GM23338 (cell line): ENCODE results near the gene HTR3E. TPM values are rescaled to one million over a fixed set of nuclear protein-coding genes. Genes with fewer than 3 reads are reported as not detected.
"Not testable (repeated sequence)": the region's sequence is repeated elsewhere in the genome, so short reads cannot be mapped to it uniquely, and the experiment has no call there.

Experiments
- ATAC-seq: fragments of 200-7000 bp; cut with Tn5 transposase; 3 replicates; pipeline ENCODE4 v1.9.1; 2020
- DNase-seq: peaks from one replicate; pipeline ENCODE4 v3.0.0-alpha.2; 2015; ENCODE audit warnings: low spot score
- H2AFZ ChIP-seq: fragments of 200-600 bp; sonication (generic); 2 replicates; pipeline ENCODE4 v1.8.0; 2016; ENCODE audit warnings: antibody characterized with exemption, mild to moderate bottlenecking, moderate library complexity
- H3F3A ChIP-seq: fragments of 200-600 bp; sonication (generic); replicated peaks from 2 replicates; pipeline ENCODE4 v1.8.0; 2017; ENCODE audit warnings: antibody characterized with exemption, mixed run types, low read depth
- H3K27ac ChIP-seq: fragments of 200-600 bp; sonication (generic); 2 replicates; pipeline ENCODE4 v1.6.1; 2016; ENCODE audit warnings: low read depth
- H3K27me3 ChIP-seq: fragments of 200-600 bp; sonication (generic); 2 replicates; pipeline ENCODE4 v1.8.0; 2016; ENCODE audit warnings: mild to moderate bottlenecking, mixed run types, moderate library complexity; ENCODE audit not compliant: insufficient read depth
- H3K36me3 ChIP-seq: fragments of 200-600 bp; sonication (generic); 2 replicates; pipeline ENCODE4 v1.8.0; 2016; ENCODE audit warnings: mild to moderate bottlenecking; ENCODE audit not compliant: insufficient read depth
- H3K4me1 ChIP-seq: fragments of 200-600 bp; sonication (generic); 2 replicates; pipeline ENCODE4 v1.8.0; 2016; ENCODE audit warnings: mild to moderate bottlenecking, moderate library complexity; ENCODE audit not compliant: insufficient read depth
- H3K4me2 ChIP-seq: fragments of 200-600 bp; sonication (generic); 2 replicates; pipeline ENCODE4 v1.7.1; 2017; ENCODE audit warnings: mixed run types
- H3K4me3 ChIP-seq: fragments of 200-600 bp; sonication (generic); 2 replicates; pipeline ENCODE4 v1.6.1; 2016; ENCODE audit warnings: mixed run types
- H3K79me2 ChIP-seq: fragments of 200-600 bp; sonication (generic); replicated peaks from 2 replicates; pipeline ENCODE4 v1.8.0; 2017; ENCODE audit warnings: mild to moderate bottlenecking; ENCODE audit not compliant: insufficient read depth
- H3K9me2 ChIP-seq: fragments of 200-600 bp; sonication (generic); 2 replicates; pipeline ENCODE4 v1.8.0; 2017; ENCODE audit not compliant: insufficient read depth
- H4K20me1 ChIP-seq: fragments of 200-600 bp; sonication (generic); replicated peaks from 2 replicates; pipeline ENCODE4 v1.8.0; 2017; ENCODE audit warnings: mild to moderate bottlenecking; ENCODE audit not compliant: insufficient read depth
- H3K27ac Mint-ChIP-seq: 2 replicates; pipeline ENCODE4 v1.8.0; 2020; ENCODE audit warnings: inconsistent platforms, mild to moderate bottlenecking, moderate library complexity, mixed read lengths
- H3K27me3 Mint-ChIP-seq: 3 replicates; pipeline ENCODE4 v1.8.0; 2022; ENCODE audit warnings: low read depth, mild to moderate bottlenecking, moderate library complexity, mixed read lengths, inconsistent platforms; ENCODE audit not compliant: insufficient read depth, poor library complexity
- H3K36me3 Mint-ChIP-seq: 3 replicates; pipeline ENCODE4 v1.8.0; 2021; ENCODE audit warnings: low read depth, mild to moderate bottlenecking, inconsistent platforms, moderate library complexity, mixed read lengths
- H3K4me1 Mint-ChIP-seq: 3 replicates; pipeline ENCODE4 v1.8.0; 2020; ENCODE audit warnings: mild to moderate bottlenecking, inconsistent platforms, mixed read lengths
- H3K4me3 Mint-ChIP-seq: 3 replicates; pipeline ENCODE4 v1.8.0; 2021; ENCODE audit warnings: moderate library complexity, mild to moderate bottlenecking, inconsistent platforms, mixed read lengths
- H3K9me3 Mint-ChIP-seq: 3 replicates; pipeline ENCODE4 v1.8.0; 2020; ENCODE audit warnings: moderate library complexity, mild to moderate bottlenecking, inconsistent platforms, mixed read lengths
- CTCF ChIP-seq, 2 experiments: fragments of 200-600 bp in 1 of 2; sonication (generic) in 1 of 2; conservative IDR thresholded peaks; 2 replicates each; pipeline versions ENCODE4 v1.5.1 to v1.6.1; 2016 to 2017; ENCODE audit warnings: antibody characterized with exemption in 2 of 2, low read depth in 2 of 2, mild to moderate bottlenecking in 2 of 2, moderate library complexity in 1 of 2
- POLR2AphosphoS5 ChIP-seq: IDR thresholded peaks from 2 replicates; pipeline ENCODE4 v1.6.1; 2016; ENCODE audit warnings: antibody characterized with exemption, low read depth
- ZNF462 ChIP-seq: fragments of 250-450 bp; sonication (Bioruptor Pico); IDR thresholded peaks from 2 replicates; pipeline ENCODE4 v1.5.0; 2020; ENCODE audit warnings: mild to moderate bottlenecking, moderate library complexity
- polyA plus RNA-seq: library from polyadenylated mRNA; unstranded; fragments of >200 nt; fragmentation: Nextera tagmentation; extraction: Ambion mirVana; gene quantifications from 2 replicates; pipeline ENCODE4 v1.2.1, GENCODE V29; 2016
- total RNA-seq: library from RNA; depleted of rRNA; stranded (reverse); fragments of >200 nt; shearing (Covaris generic); gene quantifications from 2 replicates; pipeline ENCODE4 v1.2.3, GENCODE V29; 2014

HTR3E gene
- total and polyA plus RNA-seq, 2 experiments from 2014 or later: not detected

- not testable (repeated sequence) for H3F3A ChIP-seq, H2AFZ ChIP-seq, H3K4me1 ChIP-seq, H3K9me2 ChIP-seq, H3K27me3 Mint-ChIP-seq, H3K4me2 ChIP-seq, H3K9me3 Mint-ChIP-seq, H3K36me3 Mint-ChIP-seq, H3K79me2 ChIP-seq, H4K20me1 ChIP-seq, H3K4me3 ChIP-seq, H3K27ac ChIP-seq, H3K4me3 Mint-ChIP-seq, H3K36me3 ChIP-seq, H3K27me3 ChIP-seq
- TF ChIP-seq CTCF (conservative IDR thresholded peaks at IDR 0.05; ENCODE audit: low read depth in 2 of 2): peak; percentile 26 to 52; a peak in 2 of 4 replicates
- peak; percentile 53 for DNase-seq
- 0 out of 2 replicates have a peak overlapping the region, but pooled peaks have one; percentile 70 for H3K27ac Mint-ChIP-seq
- peak; percentile 81 for ATAC-seq
- H3K4me1 Mint-ChIP-seq: peaks cover 11% of the 10 kb centered on the region; the same call in 2 of the 3 replicates
Observed at GRCh38 chr3:184149770-184150169, 52.9 kb downstream of the HTR3E start.

GRCh38 chr3:184154885-184155643, 58.2 kb downstream of the HTR3E start, which contains the start of gene DVL3:
TSS of gene DVL3 (plus strand) at chr3:184155377. CDS start at chr3:184155636, 259 bp downstream.
- H3K9me2 ChIP-seq: no peaks in the 10 kb centered on the region
- peak within 1 kb of the TSS; percentile 99 for H2AFZ ChIP-seq
- H3K27ac Mint-ChIP-seq: peak within 1 kb of the TSS; percentile 97
- H4K20me1 ChIP-seq: 0 out of 2 replicates have a peak, but pooled peaks cover 7% of the 10 kb centered on the region
- peaks cover 20% of the 10 kb centered on the region for H3K4me1 ChIP-seq
- ATAC-seq (peak; percentile 62), DNase-seq (peak; percentile 70)
- no peaks in the 10 kb centered on the region; the same call in 1 of the 2 replicates for H3K36me3 ChIP-seq
- peaks cover 18% of the 10 kb centered on the region; the same call in 2 of the 3 replicates for H3K4me1 Mint-ChIP-seq
- H3K79me2 ChIP-seq: peaks cover 42% of the 10 kb centered on the region
- peaks cover 10% of the 10 kb centered on the region for H3K27me3 Mint-ChIP-seq
- H3K4me3 Mint-ChIP-seq: peak within 1 kb of the TSS; percentile 98
- peak within 1 kb of the TSS; percentile 98 for H3K4me2 ChIP-seq
- H3K36me3 Mint-ChIP-seq: peaks cover 4% of the 10 kb centered on the region
- H3K9me3 Mint-ChIP-seq: no peaks in the 10 kb centered on the region
- no peaks in the 10 kb centered on the region for H3K27me3 ChIP-seq
- TF ChIP-seq POLR2AphosphoS5 (peak; percentile 48), ZNF462 (CRISPR knock-in tag) (no peak)
- H3K4me3 ChIP-seq: peak within 1 kb of the TSS; percentile 95
- peaks cover 18% of the 10 kb centered on the region for H3F3A ChIP-seq
- peak within 1 kb of the TSS; percentile 93 for H3K27ac ChIP-seq
